ENCODE measurements around the gene PMP22.
A peak's percentile ranks its signal among the peaks of the same experiment; 100 is the strongest.

PMP22 gene

DNA sequence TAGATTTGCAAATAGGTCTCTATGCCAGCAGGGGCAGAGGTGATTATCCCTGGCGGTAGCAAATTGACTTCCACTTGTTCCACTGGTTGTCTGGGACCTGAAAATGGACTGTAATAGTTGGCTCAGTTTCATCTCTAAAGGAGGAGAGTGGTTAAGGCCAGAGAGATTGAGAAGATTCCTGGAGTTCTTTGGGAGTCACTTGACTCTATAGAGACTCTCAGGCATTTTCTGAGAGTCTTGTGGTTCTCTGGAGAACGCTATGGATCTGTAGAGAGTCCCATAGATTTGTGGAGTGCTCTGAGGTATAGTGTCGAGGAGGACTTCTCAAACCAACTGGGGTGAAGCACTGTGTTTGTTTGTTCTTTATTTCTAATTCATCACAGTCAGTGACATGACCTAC is 8.9 kb upstream of the PMP22 start:
- no peak for DNase-seq (ENCODE audit: low read depth in 3 of 3)

GRCh38 chr17:15273141-15273793 is 8.1 kb upstream of the PMP22 start:
- DNase-seq (ENCODE audit: low read depth in 3 of 3): no peak

DNA sequence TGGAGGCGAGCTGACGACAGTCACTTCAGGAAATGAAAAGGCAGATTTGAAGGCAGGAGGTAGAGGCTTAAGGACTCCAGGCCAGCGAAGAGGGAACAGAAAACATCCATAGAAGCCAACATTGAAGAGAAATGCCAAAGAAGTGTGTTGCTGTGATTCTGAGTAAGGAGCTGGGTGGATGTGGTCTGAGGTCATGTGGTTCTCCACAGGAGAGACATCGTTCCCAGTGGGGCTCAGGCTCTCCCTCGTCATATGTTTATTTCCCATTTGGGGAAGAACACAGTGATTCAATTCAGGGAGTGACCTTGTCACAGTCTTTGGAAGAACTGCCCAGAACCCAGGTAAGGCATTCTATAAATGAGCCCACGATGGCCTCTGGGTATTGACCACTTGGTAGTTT is 6.6 kb upstream of the PMP22 start:
- DNase-seq (ENCODE audit: low read depth in 3 of 3): no peak

DNA sequence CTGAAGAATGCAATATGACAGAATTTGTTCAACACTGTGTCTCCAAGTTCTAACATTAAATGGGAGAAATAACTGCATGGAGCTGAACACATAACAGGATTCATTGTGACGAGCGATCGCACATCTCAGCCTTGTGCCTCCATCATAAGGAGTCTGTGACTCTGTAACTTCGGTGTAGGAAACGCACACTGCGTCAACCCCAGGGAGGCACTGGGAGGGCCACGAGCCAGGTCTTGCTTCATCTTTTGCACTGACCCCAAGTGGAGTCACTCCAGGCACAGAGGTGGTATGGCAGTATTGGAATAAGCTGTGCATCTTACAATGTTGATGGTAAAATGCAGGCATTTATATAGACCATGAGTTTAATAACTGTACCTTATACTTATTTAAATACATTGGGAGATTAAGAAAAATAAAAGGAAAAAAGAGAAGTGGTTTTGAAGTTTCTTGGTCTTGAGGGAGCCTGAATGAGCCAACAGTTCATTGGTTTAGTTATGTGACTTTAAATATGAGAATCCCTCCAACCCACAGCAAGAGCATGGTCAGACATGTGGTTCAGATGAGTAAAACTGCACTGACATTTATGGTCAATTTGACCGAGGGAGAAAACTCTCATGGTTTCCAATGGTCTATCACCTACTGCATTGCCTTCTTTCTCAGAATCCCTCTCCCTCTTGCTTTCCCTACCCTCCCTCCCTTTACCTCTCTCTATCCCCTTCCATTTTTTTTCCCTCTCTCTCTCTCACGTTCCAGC is 5.7 kb upstream of the PMP22 start:
- DNase-seq (ENCODE audit: low read depth in 3 of 3): no peak

DNA sequence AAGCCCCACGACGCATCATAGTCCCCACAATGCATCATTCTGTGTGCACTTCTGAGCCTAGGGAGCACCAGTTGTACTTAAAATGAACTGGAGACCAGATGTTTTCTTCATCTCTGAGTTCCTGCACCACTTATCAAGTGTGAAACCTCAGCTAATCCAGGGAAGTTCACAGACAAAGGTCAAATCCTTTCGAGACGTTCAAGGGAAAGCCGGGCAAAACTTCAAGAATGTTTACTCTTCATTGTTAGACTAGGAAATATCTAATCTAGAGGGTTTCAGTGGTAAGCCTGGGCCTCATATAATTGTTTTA is 4.6 kb upstream of the PMP22 start:
- no peak for DNase-seq (ENCODE audit: low read depth in 3 of 3)

GRCh38 chr17:15269087-15269779 is 4.1 kb upstream of the PMP22 start:
- no peak for DNase-seq (ENCODE audit: low read depth in 3 of 3)

DNA sequence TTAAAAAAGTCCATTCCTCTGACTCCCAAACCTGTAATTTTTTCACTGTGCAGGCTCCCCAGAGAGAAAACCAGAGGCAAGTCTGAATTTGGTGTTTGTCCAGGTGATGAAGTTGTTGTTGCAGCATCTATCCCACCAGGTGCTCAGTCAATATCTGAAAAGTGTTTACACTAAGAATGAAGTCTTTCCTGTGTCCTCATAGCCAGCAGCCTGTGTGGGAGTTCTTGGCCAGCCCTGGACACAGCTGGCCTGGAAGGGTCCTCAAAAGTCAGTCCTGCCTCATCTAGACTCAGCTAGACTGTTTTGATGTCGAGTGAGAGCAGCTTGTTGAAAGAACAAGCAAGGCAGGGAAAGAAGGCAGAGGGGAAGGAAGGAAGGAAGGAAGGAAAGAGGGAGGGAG is 3.3 kb upstream of the PMP22 start:
- no peak for DNase-seq (ENCODE audit: low read depth in 3 of 3)

- DNase-seq (ENCODE audit: low read depth in 3 of 3): no peak
These were observed 2.9 kb upstream of the PMP22 start for GRCh38 chr17:15267996-15268395.

DNA sequence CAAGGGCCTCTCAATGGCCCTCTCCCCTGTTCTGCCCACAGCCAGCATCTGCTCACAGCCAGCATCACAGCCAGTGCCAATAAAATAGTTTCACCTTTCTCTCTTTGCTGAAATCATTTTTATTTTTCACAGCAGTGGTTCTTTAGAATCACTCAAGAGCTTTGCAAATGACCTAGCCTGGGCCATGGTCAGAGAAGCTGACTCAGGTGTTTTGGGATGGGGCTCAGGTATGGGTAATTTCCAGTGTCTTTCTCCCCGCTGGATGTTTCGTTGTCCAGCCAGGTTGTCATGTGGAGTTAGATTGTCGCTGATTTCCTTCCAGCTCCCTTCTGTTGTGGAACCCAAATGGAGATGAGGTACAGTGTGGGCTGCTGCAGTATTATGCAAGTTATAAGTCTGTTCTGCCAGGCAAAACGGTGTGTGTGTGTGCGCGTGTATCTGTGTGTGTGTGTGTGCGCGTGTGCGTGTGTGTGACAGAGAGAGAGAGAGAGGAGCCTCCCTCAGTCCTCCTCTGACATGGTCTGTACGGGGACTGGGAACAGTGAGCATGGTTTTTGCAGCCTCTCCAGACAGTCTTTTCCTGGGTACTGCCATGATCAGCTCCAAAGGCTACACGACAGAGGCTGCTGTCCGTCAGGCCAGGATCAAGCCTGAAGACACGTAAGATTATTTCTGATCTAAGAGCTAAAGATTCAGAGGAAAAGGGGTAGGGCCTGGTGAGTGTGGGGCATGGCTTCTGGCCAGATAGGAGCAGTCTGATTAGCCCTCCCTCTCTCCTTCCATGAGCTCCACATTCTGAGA is 1.4 kb upstream of the PMP22 start:
- DNase-seq (ENCODE audit: low read depth in 3 of 3): no peak

DNA sequence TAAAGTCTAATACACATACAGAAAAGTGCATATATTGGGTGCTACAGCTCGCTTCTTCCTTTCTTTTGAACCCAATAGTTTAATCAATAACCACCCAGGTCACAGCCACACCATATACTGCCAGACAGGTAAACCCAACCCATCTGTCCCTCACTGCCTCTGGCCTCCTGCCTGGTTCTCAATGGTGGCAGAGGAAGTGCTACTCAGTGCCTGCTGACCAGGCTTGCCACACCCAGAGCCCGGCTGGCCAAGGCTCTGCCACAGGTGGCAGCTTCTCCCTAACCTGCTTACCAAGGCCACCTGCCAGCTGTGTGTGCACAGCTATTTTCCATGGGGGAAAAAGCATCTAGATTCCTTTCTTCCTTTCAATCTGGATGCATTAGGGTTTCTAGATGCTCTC is 584 bp downstream of the PMP22 start:
- DNase-seq (ENCODE audit: low read depth in 3 of 3): no peak

DNA sequence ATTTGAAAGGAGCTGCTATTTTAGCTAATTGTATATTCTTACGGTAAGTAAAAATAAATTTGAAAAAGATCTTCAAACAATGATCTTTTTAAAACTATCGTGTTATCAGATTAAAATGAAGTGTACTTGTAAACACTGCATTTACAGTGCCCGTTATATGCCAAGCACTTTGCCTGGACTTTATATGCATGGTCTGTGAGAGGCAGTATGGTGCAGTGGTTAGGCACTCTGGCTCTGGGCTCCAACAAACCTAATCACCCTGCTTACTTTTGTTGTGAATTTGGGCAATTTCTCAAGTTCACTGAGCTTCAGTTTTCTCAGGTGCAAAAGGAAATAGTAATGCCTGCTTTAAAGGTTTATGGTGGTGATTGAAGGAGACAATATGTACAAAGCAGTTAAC is 1.4 kb downstream of the PMP22 start:
- DNase-seq (ENCODE audit: low read depth in 3 of 3): no peak

- no peak for DNase-seq (ENCODE audit: low read depth in 3 of 3)
These were observed 1.9 kb downstream of the PMP22 start for GRCh38 chr17:15263206-15263579.

DNA sequence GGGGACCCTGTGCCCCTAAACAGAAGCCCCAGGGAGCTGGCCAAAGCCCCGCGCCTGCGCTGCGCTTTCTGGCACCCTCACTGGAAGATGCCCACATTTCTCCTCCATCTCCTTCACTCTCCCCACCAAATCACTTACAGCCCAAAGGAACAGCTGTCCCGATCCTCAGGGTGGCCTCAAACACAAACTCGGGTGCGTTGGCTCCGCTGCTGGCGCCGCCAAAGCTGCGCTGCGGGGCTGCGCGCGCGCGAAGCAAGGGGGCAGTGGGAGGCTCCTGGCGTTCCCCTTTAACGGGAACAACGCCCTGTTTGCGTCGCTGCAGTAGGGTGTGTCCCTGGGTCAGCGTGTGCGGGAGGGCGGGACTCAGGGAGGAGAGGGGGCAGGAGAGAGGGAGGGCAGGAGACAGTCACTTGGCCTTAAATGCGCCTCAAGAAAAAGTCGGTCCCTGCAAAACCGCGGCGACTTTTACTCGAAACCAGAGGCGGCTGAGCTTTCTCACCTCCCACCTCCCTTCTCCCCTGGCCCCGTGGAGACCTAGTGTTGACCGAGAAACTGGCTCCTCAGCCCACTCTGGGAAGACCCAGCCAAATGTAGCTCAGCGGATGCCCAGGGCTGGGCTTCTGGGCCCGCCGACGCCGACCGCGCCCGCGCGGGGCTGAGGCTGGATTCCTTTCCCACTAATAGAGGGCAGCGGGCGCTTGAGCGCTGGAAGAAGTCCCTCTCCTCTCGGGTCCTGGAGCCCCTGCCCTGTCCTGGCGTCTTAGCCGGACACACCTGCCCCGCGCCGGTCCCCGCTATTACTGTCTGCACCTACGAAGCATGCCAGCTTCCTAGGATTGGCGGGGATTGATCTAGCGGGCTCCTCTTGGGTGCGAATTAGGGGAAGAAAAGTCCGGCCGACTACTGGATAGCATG is 2.6 kb downstream of the PMP22 start:
- no peak for DNase-seq (ENCODE audit: low read depth in 3 of 3)

- no peak for DNase-seq (ENCODE audit: low read depth in 3 of 3)
These were observed 3.3 kb downstream of the PMP22 start for GRCh38 chr17:15261802-15262290.

- DNase-seq (ENCODE audit: low read depth in 3 of 3): no peak
These were observed 3.8 kb downstream of the PMP22 start for GRCh38 chr17:15261258-15261801.

DNA sequence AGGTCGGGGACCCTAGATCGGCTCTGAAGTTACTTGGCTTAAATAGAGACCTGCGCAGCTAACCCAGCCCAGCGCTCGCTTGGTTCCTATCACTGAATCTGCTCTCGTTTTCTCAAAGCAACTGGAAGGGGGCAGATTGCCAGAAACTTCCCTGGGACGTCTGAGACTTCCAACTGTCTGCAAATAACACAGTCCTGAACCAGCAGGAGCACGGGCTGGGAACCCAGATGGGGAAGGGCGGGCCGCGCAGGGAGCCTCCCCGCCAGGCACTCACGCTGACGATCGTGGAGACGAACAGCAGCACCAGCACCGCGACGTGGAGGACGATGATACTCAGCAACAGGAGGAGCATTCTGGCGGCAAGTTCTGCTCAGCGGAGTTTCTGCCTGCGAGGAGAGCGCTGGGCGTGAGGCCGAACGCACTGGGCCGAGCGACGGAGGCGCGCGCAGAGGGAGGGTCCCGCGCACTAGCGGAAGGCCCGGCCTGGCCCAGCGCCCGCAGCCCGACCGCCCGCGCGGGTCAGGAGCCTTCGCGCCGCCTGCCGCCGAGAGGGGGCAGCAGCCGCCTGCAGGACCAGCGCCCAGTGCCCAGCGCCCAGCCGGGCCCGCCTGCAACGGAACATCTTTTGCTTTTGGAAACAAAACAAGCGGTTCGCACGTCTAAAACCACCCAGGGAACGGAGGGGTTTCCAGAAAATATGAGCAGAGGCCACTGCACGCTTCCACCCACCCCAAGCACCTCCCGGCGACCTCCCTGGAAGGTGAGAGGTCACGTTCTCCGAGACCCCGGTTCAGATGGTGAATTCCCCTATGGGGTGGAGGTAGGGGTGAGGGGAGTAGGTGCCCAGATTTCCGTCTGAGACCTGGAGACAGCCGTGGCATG is 4.5 kb downstream of the PMP22 start:
- DNase-seq (ENCODE audit: low read depth in 3 of 3): peak in 2 of 3 experiments; percentile 5 to 18

DNA sequence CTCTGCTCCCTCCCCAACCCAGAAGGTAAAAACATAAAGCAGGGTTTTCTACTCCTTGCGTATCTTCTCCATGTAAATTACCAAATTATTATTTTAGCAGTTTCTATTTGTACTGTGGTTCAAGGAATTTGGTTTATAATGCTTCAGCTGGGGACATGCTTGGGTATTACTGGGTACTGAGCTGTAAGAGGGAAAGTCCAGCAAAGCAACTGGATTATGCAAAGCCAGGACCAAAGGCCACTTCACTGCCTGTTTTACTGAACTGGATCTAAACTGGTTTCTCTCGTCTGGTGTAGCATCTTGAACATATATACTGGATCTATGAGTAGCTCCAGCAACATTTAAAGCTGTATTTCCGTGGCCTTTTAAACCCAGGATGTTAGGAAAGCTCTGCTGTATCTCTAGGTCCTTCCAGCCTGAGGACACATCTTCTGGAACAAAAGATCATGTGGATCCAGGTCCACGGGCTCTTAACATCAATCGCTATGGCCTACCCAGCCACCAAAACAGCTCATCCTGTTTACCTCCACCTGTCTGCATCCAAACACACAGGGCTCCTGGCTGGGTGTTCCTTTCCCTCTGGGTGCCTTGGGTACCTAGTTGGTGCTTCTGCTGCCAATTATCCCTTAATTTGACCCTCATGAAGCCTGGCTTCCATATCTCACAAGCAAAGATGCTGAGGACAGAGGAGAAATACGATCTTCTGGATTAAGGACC is 7.2 kb downstream of the PMP22 start:
- no peak for DNase-seq (ENCODE audit: low read depth in 3 of 3)

GRCh38 chr17:15257258-15257788 is 7.8 kb downstream of the PMP22 start:
- peak in 1 of 3 experiments; percentile 14 for DNase-seq (ENCODE audit: low read depth in 3 of 3)

DNA sequence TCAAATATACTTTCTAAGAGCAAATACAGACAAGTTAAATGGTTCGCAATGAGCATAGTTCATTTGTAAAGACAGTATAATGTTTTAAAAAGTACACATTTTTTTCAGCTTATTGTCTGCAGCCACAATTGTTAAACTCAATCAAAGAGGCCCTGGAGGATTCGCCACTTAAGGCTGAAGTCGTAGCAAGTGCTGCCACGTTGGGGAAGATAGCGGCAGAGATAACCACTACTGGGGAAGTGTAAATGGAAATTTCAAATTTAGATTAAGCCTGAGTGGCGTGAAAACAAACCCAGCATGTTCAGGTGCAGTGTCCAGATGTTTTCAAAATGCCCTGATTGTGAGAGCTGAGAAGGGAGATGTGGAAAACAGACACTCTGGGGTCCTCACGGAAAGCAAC is 8.4 kb downstream of the PMP22 start:
- DNase-seq (ENCODE audit: low read depth in 3 of 3): no peak

Data from stimulated activated CD4-positive, alpha-beta T cell treated with anti-CD3 and anti-CD28 coated beads, TNF-alpha, amount 100 ng/mL, for 4 hours (primary cell).